Muscle layer of colon (tissue), 2 donors: ENCODE measurements around the gene FAM98B.

Experiments
- H3K27ac ChIP-seq: one replicate; pipeline ENCODE4 v1.7.0; 2013; ENCODE audit warnings: low read depth, mild to moderate bottlenecking, low read length, moderate library complexity
- H3K27me3 ChIP-seq, 2 donors: one replicate each; pipeline ENCODE4 v1.7.0; 2013; ENCODE audit warnings: low read length in 2 of 2, mild to moderate bottlenecking in 2 of 2; ENCODE audit not compliant: insufficient read depth in 2 of 2, control insufficient read depth in 1 of 2
- H3K36me3 ChIP-seq: one replicate; pipeline ENCODE4 v1.7.0; 2013; ENCODE audit warnings: mild to moderate bottlenecking, low read length; ENCODE audit not compliant: insufficient read depth
- H3K4me1 ChIP-seq: one replicate; pipeline ENCODE4 v1.7.0; 2013; ENCODE audit warnings: mild to moderate bottlenecking, low read length; ENCODE audit not compliant: insufficient read depth
- H3K4me3 ChIP-seq, 2 donors: one replicate each; pipeline ENCODE4 v1.7.0; 2013; ENCODE audit warnings: low read length in 2 of 2, low read depth in 1 of 2, mild to moderate bottlenecking in 1 of 2, moderate library complexity in 1 of 2
- H3K9ac ChIP-seq: one replicate; pipeline ENCODE4 v1.7.0; 2013; ENCODE audit warnings: low read length
- H3K9me3 ChIP-seq: one replicate; pipeline ENCODE4 v1.7.0; 2013; ENCODE audit warnings: mild to moderate bottlenecking, low read length
- donor health status: abdominal sarcoma.
- donor health status: Adenocarcinoma of cecum.

Gene FAM98B

DNA sequence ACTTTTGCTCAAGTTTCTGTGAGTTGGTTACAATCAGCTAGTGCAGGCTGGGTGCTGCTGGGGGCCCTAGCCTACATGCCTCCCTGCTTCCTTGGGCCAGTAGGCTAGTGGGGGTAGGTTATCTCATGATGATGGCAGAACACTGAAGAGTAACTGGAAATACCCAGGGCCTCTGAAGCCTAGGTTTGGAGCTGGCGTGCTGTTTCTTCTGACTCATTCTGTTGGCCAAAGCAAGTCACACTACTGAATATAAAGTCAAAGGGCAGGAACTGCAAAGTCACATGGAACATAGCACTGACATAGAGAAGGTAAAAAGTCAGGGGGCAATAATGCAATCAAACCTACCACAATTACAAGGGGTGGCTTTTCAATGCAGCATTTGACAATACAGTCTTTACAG is 76.2 kb downstream of the FAM98B start:
- no peaks in the 10 kb centered on the region for H3K9me3 ChIP-seq
- no peaks in the 10 kb centered on the region for H3K27me3 ChIP-seq
- H3K9ac ChIP-seq, result no peak overlapping the region
- no peaks in the 10 kb centered on the region for H3K36me3 ChIP-seq
- no peaks in the 10 kb centered on the region for H3K4me1 ChIP-seq
- no peak overlapping the region for H3K4me3 ChIP-seq
- no peak overlapping the region for H3K27ac ChIP-seq

DNA sequence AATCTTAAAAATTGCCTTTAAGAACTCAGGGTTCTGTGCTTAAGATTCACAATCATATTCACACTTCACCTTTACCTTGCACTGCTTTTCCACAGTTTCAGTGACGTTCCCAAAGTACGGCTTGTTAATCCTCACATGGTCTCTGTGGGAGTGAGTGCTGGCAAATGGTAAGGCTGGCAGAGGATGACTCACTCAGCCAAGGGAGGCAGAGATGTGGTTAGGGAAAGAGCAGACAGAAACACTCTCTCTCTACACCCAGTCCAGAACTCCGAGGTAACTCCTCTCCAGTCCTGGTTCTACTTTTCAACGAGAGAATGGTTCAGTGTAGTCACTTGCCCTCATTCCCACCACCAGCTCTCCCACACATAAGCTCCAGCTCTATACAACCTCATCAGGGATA is 77.6 kb downstream of the FAM98B start:
- Histone ChIP-seq H3K27ac (no peak overlapping the region), H3K4me3 (no peak overlapping the region), H3K4me1 (peaks cover 9% of the 10 kb centered on the region), H3K9me3 (no peaks in the 10 kb centered on the region), H3K9ac (no peak overlapping the region), H3K27me3 (no peaks in the 10 kb centered on the region), H3K36me3 (no peaks in the 10 kb centered on the region)

DNA sequence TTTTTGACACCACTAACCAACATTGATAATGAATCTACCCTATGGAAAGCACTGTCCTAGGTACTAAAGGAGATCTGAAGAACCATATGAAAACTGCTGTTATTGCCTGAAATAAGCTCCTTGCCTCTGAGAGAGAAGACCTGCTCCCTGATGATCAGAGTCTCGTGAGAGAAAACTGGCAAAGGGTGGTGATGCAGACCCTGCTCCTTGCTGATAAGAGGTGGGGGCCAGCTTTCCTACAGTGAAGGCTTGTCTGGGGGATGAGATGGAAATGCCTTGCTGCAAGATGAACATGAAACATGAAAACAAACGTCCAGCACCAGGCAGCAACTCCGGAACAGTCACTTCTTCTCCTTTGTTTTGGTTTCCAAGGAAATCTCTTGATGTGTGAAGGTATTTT is 78.8 kb downstream of the FAM98B start:
- H3K27me3 ChIP-seq, result no peaks in the 10 kb centered on the region
- H3K4me1 ChIP-seq, result peaks cover 9% of the 10 kb centered on the region
- H3K9ac ChIP-seq, result no peak overlapping the region
- no peaks in the 10 kb centered on the region for H3K36me3 ChIP-seq
- no peak overlapping the region for H3K4me3 ChIP-seq
- H3K9me3 ChIP-seq, result no peaks in the 10 kb centered on the region
- no peak overlapping the region for H3K27ac ChIP-seq

DNA sequence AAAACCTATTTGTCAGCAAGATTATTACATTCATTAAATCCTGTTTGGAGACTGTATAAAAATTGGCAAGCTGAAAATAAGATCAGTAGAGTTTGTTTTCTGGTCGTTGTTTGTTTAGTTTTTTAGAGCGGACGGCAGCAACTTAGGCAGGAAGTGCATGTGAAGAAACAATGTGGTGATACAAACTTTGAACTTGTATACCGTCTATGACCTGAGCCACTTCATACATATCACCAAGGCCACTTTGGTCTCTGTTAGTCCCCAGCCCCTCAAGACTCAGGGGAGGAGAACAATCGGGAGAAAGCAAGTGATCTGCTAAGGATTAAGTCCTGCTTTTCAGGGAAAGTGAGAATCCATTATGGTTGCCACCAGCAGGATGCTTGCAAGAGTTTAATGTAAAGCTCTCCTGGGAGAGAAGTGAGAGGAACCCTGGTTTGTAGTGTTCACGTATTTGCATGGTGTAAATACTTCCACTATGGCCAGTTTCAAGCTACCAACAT is 79.5 kb downstream of the FAM98B start:
- no peaks in the 10 kb centered on the region for H3K27me3 ChIP-seq
- no peak overlapping the region for H3K27ac ChIP-seq
- no peaks in the 10 kb centered on the region for H3K36me3 ChIP-seq
- no peak overlapping the region for H3K4me3 ChIP-seq
- no peaks in the 10 kb centered on the region for H3K9me3 ChIP-seq
- H3K4me1 ChIP-seq, result peaks cover 9% of the 10 kb centered on the region
- H3K9ac ChIP-seq, result no peak overlapping the region

DNA sequence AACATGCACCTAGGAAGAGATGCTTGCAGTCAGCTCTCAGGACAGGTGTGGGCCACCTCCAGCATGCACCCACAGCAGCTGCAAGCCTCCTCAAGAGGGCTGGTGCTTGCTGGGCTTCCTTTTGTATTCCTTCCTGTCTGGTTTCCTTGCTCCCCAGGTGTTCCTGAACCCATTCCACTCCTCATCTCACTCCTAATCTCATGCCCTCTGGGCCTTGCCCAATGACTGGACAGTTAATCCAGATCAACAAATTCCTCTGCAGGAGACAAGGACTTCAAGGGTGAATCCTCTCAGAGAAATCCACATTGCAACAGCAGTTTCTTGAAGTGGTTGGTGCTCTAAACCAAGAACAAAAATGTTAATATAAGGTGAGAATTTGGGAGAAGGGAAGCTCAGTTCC is 80.0 kb downstream of the FAM98B start:
- Histone ChIP-seq H3K36me3 (no peaks in the 10 kb centered on the region), H3K4me3 (no peak overlapping the region), H3K27me3 (no peaks in the 10 kb centered on the region), H3K9ac (no peak overlapping the region), H3K4me1 (peaks cover 9% of the 10 kb centered on the region), H3K9me3 (no peaks in the 10 kb centered on the region), H3K27ac (no peak overlapping the region)

DNA sequence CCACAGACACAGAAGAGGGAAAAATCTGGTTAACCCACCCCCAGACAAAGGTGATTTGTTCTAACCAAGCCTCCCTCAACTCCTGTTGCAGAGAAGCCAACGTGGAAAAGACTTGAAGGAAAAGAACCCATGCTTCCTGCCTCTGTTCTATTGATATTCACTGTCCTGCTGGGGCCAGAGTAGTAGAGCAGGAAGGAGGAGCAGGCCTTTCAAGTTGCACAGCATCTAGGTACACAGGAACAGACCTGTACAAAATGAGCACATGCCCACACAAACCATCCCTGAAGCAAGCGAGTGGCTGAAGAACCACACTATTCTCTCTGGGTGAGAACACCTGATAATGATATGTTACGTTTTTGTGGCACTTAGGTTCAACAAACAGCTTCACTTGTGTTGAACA is 80.8 kb downstream of the FAM98B start:
- Histone ChIP-seq H3K4me3 (no peak overlapping the region), H3K36me3 (no peaks in the 10 kb centered on the region), H3K9ac (no peak overlapping the region), H3K9me3 (no peaks in the 10 kb centered on the region), H3K27ac (no peak overlapping the region), H3K27me3 (no peaks in the 10 kb centered on the region), H3K4me1 (peaks cover 9% of the 10 kb centered on the region)

DNA sequence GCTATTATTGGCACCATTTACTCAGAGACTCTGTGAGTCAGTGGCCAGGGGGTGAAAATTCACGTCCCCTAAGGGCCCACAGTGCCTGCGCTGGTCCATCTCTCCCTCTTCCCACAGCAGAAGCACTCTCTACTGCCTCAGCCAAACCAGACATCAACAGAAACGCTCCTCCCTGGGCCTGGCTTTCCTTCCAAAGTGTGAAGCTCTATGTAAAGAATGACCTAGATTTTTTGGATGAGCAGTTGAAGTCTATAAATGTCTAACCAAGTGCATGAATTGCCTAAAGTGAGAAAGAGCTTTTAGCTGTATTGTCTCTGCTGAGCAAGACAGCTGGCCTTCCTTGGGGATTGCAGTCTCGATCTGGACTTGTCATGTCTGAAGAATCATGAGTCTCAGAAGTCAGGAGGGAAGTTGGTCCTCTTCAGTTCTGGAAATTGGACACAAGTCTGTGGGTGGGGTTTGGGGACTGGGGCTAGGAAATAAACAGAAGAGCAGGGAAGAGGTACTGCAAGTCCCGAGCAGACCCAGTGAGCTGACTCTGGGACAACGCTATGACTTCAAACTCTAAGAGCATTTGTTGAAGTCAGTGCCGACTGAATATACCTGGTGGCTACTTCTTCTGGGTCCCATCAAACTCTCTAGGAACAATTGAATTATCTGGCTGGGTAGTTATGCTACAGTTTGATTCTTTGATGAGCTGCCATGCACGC is 81.7 kb downstream of the FAM98B start:
- no peak overlapping the region for H3K4me3 ChIP-seq
- no peak overlapping the region for H3K27ac ChIP-seq
- H3K27me3 ChIP-seq, result no peaks in the 10 kb centered on the region
- H3K9ac ChIP-seq, result no peak overlapping the region
- peaks cover 9% of the 10 kb centered on the region for H3K4me1 ChIP-seq
- H3K9me3 ChIP-seq, result no peaks in the 10 kb centered on the region
- no peaks in the 10 kb centered on the region for H3K36me3 ChIP-seq

DNA sequence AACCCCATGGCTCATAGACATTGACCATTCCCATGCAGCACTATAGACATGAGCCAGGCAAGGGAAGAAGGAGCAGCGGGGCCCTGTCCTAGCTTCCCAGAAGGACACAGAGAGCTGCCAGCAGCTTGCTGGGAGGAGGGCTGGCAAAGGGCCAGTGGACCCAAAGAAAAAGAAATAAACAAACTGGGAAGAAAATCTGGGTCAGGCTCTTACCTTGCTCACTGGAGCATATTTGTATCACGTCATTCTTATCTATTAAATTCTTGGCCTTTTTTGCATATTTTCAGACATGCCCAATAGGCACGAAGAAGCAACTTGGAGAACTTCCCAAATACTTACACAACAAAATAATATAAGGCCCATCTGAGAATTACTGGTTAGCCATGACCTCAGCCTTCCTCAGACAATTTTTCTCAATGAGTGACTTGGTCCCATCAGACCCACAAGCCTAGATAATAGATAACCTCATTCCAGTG is 82.3 kb downstream of the FAM98B start:
- Histone ChIP-seq H3K36me3 (no peaks in the 10 kb centered on the region), H3K27ac (no peak overlapping the region), H3K4me1 (peaks cover 9% of the 10 kb centered on the region), H3K27me3 (no peaks in the 10 kb centered on the region), H3K4me3 (no peak overlapping the region), H3K9ac (no peak overlapping the region), H3K9me3 (no peaks in the 10 kb centered on the region)
